Activated CD8-positive, alpha-beta T cell treated with anti-CD3 and anti-CD28 coated beads for 36 hours (primary cell): ENCODE results near the gene PROKR1. TPM values are rescaled to one million over a fixed set of nuclear protein-coding genes. Genes with fewer than 3 reads are reported as not detected.

Experiments used
- ATAC-seq: fragments of 200-7000 bp; cut with Tn5 transposase; one replicate; pipeline ENCODE4 v1.10.0; 2021; ENCODE audit warnings: mild to moderate bottlenecking, moderate library complexity
- CTCF ChIA-PET: fragments of 350-600 bp; sonication (Branson Sonifier 250); formaldehyde crosslinking; loops from one replicate; lab custom pipeline; 2021; ENCODE audit warnings: antibody characterized with exemption; lab: Charles Lee
- POLR2A ChIA-PET: fragments of 350-600 bp; sonication (Branson Sonifier 250); formaldehyde crosslinking; loops from one replicate; lab custom pipeline; 2021; ENCODE audit warnings: antibody characterized with exemption; lab: Charles Lee
- DNase-seq: peaks from one replicate; pipeline ENCODE4 v3.0.0-alpha.2; 2020
- H3K27ac Mint-ChIP-seq: one replicate; pipeline ENCODE4 v1.8.0; 2021; ENCODE audit warnings: mild to moderate bottlenecking, mixed read lengths
- H3K27me3 Mint-ChIP-seq: one replicate; pipeline ENCODE4 v1.8.0; 2021; ENCODE audit warnings: mixed read lengths
- H3K36me3 Mint-ChIP-seq: one replicate; pipeline ENCODE4 v1.8.0; 2021; ENCODE audit warnings: low read depth, mixed read lengths
- H3K4me1 Mint-ChIP-seq: one replicate; pipeline ENCODE4 v1.8.0; 2021; ENCODE audit warnings: low read depth, mixed read lengths
- H3K4me3 Mint-ChIP-seq: one replicate; pipeline ENCODE4 v1.8.0; 2021; ENCODE audit warnings: mild to moderate bottlenecking, moderate library complexity, mixed read lengths
- H3K9me3 Mint-ChIP-seq: one replicate; pipeline ENCODE4 v1.8.0; 2021; ENCODE audit warnings: mixed read lengths
- intact Hi-C: fragments of 100-400 bp; cut with micrococcal nuclease; formaldehyde crosslinking; loops from one replicate; pipeline ENCODE4 v1.10.0; 2022
- total RNA-seq, 2 experiments: library from RNA; stranded (reverse); gene quantifications; one replicate each; pipeline ENCODE4 v1.2.3, GENCODE V29; 2021
- TF ChIP-seq, protein P1 (sequence below): fragments of 200-600 bp; IDR thresholded peaks from one replicate; pipeline ENCODE4 v1.8.0; 2022; ENCODE audit warnings: antibody characterized with exemption, mild to moderate bottlenecking

The PROKR1 gene
- total RNA-seq, 2 experiments from 2014 or later, result not detected

DNA sequence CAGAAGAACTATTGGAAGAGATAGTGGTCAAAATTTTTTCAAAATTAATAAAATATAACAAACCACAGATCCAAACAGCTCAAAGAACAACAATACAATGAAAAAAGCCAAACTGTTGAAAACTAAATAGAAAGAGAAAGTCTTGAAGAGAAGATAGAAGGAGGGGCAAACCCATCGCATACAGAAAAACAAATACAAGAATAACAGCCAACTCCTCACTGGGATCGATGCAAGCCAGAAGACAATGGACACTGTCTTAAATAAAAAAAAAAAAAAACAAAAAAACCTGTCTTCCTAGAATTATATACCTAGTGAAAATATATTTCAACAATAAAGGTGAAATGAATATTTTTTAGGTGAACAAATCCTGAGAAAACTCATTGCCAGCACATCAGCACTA is 57.2 kb downstream of the PROKR1 start:
- peaks cover 2% of the 10 kb centered on the region for H3K9me3 Mint-ChIP-seq
- intact Hi-C loops, result no loop called here
- H3K27ac Mint-ChIP-seq, result no peak overlapping the region
- no peaks in the 10 kb centered on the region for H3K27me3 Mint-ChIP-seq
- H3K36me3 Mint-ChIP-seq, result no peaks in the 10 kb centered on the region
- TF ChIP-seq, protein P1, sequence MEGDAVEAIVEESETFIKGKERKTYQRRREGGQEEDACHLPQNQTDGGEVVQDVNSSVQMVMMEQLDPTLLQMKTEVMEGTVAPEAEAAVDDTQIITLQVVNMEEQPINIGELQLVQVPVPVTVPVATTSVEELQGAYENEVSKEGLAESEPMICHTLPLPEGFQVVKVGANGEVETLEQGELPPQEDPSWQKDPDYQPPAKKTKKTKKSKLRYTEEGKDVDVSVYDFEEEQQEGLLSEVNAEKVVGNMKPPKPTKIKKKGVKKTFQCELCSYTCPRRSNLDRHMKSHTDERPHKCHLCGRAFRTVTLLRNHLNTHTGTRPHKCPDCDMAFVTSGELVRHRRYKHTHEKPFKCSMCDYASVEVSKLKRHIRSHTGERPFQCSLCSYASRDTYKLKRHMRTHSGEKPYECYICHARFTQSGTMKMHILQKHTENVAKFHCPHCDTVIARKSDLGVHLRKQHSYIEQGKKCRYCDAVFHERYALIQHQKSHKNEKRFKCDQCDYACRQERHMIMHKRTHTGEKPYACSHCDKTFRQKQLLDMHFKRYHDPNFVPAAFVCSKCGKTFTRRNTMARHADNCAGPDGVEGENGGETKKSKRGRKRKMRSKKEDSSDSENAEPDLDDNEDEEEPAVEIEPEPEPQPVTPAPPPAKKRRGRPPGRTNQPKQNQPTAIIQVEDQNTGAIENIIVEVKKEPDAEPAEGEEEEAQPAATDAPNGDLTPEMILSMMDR, result no peak
- POLR2A ChIA-PET, result no interaction called here
- H3K4me3 Mint-ChIP-seq, result no peak overlapping the region
- ATAC-seq, result no peak
- CTCF ChIA-PET, result interaction anchor here (1.3 to 3.0 kb wide), 2 partner anchors 9 to 105 kb away, joined by 4 to 14 read pairs; no protein-coding TSS in a partner anchor
- peaks cover 7% of the 10 kb centered on the region for H3K4me1 Mint-ChIP-seq
- DNase-seq, result no peak

DNA sequence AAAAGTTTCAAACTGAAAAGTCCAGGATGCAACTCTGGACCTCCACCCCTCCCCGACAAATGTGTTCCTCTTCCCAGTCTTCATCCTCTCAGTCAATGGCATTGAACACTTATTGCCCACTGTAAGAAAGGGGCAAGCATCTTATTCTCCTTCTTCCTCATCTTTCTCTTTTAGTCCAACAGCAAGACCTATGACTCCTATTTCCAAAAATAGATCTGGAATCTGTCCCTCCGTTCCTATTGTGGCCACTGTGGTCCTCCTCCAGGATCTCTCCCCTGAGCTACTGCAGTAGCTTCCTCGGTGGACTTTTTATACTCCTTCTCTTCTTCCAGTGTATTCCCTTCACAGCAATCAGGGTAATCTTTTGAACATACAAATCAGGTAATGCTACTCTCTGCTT is 63.3 kb downstream of the PROKR1 start:
- no peak for ATAC-seq
- H3K9me3 Mint-ChIP-seq, result no peaks in the 10 kb centered on the region
- no peaks in the 10 kb centered on the region for H3K27me3 Mint-ChIP-seq
- no peak for DNase-seq
- no peak overlapping the region for H3K4me3 Mint-ChIP-seq
- H3K36me3 Mint-ChIP-seq, result no peaks in the 10 kb centered on the region
- H3K27ac Mint-ChIP-seq, result no peak overlapping the region
- peaks cover 24% of the 10 kb centered on the region for H3K4me1 Mint-ChIP-seq
- TF ChIP-seq, protein P1, result no peak
- ChIA-PET CTCF (interaction anchor here (1.2 to 5.9 kb wide), 2 partner anchors 114 to 219 kb away, joined by 3 to 83 read pairs; no protein-coding TSS in a partner anchor), POLR2A (no interaction called here)
- intact Hi-C loops, result loop anchor here (5.0 kb wide), 1 partner anchor 221 kb away; no protein-coding TSS in a partner anchor

Other genes with a start within 250 kb of the PROKR1 start
- 1 to 10 TPM; 1.3 to 1.4 TPM for gene FBXO48, start 176.3 kb upstream of the PROKR1 start, total RNA-seq
- 1 to 10 TPM; 2.9 to 3.5 TPM for gene APLF, start 176.0 kb upstream of the PROKR1 start, total RNA-seq
- 10 to 100 TPM; 59.3 to 61.5 TPM for gene ARHGAP25, start 91.2 kb downstream of the PROKR1 start, total RNA-seq
- not detected for gene BMP10, start 227.8 kb downstream of the PROKR1 start, total RNA-seq